Subcutaneous adipose tissue (tissue), 4 donors: ENCODE results near the gene USP38. TPM values are rescaled to one million over a fixed set of nuclear protein-coding genes. Genes with fewer than 3 reads are reported as not detected.

Experiments
- total RNA-seq, 4 donors: library from RNA; depleted of rRNA; stranded (reverse); fragments of >200 nt; gene quantifications; one replicate each; pipeline ENCODE4 v1.1.0, GENCODE V29; 2016
- TF ChIP-seq, protein P1 (sequence below): fragments of 450-650 bp; IDR thresholded peaks from one replicate; pipeline ENCODE4 v1.5.1; 2016; ENCODE audit warnings: low read depth, mild to moderate bottlenecking, control low read depth, antibody characterized with exemption, moderate library complexity

USP38 gene
- total RNA-seq, 4 donors from 2014 or later, result 18.1 to 27.2 (median 20.0) TPM

DNA sequence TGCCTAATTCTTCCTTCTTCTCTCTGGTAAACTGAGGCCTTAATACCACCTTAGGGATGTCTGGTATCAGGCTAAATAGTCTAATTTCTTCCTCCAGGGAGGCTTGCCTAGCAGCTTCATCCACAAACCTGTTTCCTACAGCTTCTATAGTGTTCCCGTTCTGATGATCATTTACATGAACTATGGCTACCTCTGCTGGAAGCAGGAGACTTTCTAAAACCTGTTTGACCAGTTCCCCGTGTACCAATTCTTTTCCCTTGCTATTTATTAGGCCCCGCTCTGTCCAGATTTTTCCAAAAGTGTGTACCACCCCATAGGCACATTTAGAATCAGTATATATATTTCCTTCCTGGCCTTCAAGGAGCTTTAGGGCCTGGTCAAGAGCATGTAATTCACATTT, 5.8 kb upstream of the USP38 start:
- TF ChIP-seq, protein P1, sequence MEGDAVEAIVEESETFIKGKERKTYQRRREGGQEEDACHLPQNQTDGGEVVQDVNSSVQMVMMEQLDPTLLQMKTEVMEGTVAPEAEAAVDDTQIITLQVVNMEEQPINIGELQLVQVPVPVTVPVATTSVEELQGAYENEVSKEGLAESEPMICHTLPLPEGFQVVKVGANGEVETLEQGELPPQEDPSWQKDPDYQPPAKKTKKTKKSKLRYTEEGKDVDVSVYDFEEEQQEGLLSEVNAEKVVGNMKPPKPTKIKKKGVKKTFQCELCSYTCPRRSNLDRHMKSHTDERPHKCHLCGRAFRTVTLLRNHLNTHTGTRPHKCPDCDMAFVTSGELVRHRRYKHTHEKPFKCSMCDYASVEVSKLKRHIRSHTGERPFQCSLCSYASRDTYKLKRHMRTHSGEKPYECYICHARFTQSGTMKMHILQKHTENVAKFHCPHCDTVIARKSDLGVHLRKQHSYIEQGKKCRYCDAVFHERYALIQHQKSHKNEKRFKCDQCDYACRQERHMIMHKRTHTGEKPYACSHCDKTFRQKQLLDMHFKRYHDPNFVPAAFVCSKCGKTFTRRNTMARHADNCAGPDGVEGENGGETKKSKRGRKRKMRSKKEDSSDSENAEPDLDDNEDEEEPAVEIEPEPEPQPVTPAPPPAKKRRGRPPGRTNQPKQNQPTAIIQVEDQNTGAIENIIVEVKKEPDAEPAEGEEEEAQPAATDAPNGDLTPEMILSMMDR, result no peak

DNA sequence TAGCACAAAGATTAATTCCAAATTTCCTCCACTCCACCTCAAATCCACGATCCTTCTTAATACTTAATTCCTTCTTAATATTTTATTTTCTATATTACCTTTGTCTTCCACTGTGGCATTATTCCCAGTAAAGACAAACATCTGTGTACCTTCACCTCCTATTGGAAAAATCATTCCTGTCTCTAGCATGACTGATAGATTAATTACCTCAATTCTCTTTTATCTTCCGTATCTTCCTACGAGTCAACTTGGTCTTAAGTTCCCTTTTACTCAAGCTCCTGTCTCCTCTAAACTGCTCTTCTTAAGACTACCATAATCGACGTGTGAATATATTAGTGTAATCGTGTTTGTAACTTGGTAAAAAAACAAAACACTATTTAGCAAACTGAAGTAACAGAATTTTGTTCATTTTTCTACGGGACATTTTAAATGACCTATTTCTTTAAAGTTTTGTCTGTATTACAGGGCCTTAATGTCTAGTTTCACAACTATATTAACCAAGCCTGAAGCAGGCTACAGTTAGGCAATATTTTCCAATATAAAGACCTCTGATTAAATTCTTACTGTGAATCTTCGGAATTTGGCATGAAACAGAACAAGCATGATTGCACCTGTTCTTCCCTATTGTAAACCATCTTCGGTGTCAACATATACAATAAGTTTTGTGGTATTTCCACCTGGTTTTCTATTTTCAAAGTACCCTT, 1.1 kb upstream of the USP38 start:
- TF ChIP-seq, protein P1, result no peak

DNA sequence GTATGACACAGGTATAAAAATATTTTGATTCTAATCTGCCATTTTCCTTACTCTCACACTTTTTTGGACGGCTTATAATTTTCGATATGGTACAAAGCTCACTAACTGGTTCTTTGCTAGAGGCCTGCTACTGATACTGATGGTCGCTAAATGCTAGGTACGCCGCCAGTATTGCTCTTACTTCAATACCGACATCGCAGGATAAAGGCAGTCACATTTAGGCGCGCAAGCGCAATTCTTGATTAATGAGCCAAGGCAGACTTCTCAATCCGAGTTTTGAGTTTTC, 557 bp upstream of the USP38 start:
- TF ChIP-seq, protein P1, result no peak

DNA sequence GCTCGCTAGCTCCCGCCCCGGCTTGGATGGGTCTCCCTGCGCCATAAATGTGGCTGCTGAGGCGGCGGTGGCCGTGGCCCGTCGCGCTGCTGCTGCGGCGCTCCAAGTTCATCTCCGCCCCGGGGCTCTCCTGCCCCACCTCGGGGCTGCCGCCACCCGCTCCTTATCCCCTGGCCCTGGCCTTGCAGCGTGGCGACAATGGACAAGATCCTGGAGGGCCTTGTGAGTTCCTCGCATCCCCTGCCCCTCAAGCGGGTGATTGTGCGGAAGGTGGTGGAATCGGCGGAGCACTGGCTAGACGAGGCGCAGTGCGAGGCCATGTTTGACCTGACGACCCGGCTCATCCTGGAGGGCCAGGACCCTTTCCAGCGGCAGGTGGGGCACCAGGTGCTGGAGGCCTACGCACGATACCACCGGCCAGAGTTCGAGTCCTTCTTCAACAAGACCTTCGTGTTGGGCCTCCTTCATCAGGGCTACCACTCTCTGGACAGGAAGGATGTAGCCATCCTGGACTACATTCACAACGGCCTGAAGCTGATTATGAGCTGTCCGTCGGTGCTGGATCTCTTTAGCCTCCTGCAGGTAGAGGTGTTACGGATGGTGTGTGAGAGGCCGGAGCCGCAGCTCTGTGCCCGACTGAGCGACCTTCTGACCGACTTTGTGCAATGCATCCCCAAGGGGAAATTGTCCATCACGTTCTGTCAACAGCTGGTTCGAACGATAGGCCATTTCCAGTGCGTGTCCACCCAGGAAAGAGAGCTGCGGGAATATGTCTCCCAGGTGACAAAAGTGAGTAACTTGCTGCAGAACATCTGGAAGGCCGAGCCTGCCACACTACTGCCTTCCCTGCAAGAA, 763 bp downstream of the USP38 start:
- TF ChIP-seq, protein P1, result no peak

DNA sequence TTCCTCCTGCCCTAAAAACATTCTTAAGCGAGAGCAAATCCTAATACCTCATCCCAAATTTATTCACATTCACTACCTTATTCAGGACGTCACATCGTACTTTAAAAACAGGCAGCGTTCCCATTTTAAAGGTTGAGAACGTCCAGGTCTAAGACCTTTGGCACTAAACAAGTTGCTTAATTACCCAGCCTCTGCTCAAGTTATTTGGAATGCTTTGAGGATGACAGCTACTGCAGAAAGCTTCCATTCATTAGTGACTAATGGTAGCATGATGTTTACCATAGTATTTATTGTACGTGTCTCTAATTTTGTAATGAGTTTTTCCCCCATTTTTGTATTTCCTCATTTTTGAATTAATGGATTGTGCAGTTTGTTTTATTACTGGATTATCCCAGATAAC, 1.5 kb downstream of the USP38 start:
- TF ChIP-seq, protein P1, result no peak

DNA sequence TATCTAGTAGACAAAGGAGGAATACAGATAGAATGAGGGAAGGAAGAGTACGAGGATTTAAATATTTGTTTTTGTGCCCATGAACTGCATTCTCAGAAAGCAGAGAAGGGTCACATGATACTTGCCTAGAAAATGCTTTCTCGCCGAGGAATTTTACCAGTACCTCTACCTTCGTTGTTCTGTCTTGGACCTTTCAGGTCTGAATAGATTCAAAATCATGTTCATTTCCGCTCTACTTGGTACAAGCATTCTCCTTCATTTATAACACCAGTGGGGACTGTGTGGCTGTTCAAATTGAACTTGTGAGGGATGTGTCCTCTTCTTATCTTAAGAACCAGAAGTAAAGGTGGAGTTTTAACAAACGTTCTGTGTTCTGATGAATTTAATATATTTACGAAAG, 1.9 kb downstream of the USP38 start:
- TF ChIP-seq, protein P1, result no peak
